GM12878 (cell line): Measurements from ENCODE around the gene TBL3. TPM values are rescaled to one million over a fixed set of nuclear protein-coding genes. Genes with fewer than 3 reads are reported as not detected.
A peak's percentile ranks its signal among the peaks of the same experiment; 100 is the strongest.

Experiments
- CBX5 ChIP-seq: sonication (generic); IDR thresholded peaks from 2 replicates; pipeline ENCODE4 v1.6.1; 2016; ENCODE audit warnings: low read depth, moderate library complexity, mild to moderate bottlenecking, inconsistent platforms
- EP300 ChIP-seq, 2 experiments: fragments of 150-350 bp in 1 of 2; IDR thresholded peaks; 2 replicates each; pipeline ENCODE4 v1.6.1; 2011 to 2012; ENCODE audit warnings: low read depth in 2 of 2, low read length in 2 of 2, borderline replicate concordance in 1 of 2, improper control_type of control experiment in 1 of 2, inconsistent platforms in 1 of 2; ENCODE audit not compliant: control insufficient read depth in 1 of 2
- ESRRA ChIP-seq: IDR thresholded peaks from 2 replicates; pipeline ENCODE4 v1.6.1; 2012; ENCODE audit warnings: mild to moderate bottlenecking, low read length, improper control_type of control experiment
- ETV6 ChIP-seq, 2 experiments: fragments of 450-650 bp in 1 of 2; IDR thresholded peaks in 1 of 2; conservative IDR thresholded peaks in 1 of 2; 2 replicates each; pipeline ENCODE4 v1.6.1; 2014; ENCODE audit warnings: antibody characterized with exemption in 1 of 2, borderline replicate concordance in 1 of 2, low read depth in 1 of 2, mild to moderate bottlenecking in 1 of 2, moderate library complexity in 1 of 2
- IKZF1 ChIP-seq: fragments of 450-650 bp; conservative IDR thresholded peaks from 2 replicates; pipeline ENCODE4 v1.6.1; 2017; ENCODE audit warnings: antibody characterized with exemption, mild to moderate bottlenecking
- IRF4 ChIP-seq: IDR thresholded peaks from 2 replicates; pipeline ENCODE4 v1.6.1; 2011; ENCODE audit warnings: low read depth, low read length
- IRF5 ChIP-seq: fragments of 450-650 bp; IDR thresholded peaks from 2 replicates; pipeline ENCODE4 v1.6.1; 2017; ENCODE audit warnings: borderline replicate concordance
- KAT2A ChIP-seq: conservative IDR thresholded peaks from 2 replicates; pipeline ENCODE4 v1.6.1; 2011; ENCODE audit warnings: low read depth, low read length; ENCODE audit not compliant: control insufficient read depth
- KLF5 ChIP-seq: fragments of 450-650 bp; IDR thresholded peaks from 2 replicates; pipeline ENCODE4 v1.6.1; 2014; ENCODE audit warnings: mild to moderate bottlenecking; ENCODE audit not compliant: partially characterized antibody
- PAX8 ChIP-seq: fragments of 450-650 bp; IDR thresholded peaks from 2 replicates; pipeline ENCODE4 v1.6.1; 2017; ENCODE audit warnings: mild to moderate bottlenecking, moderate library complexity
- PML ChIP-seq: IDR thresholded peaks from 2 replicates; pipeline ENCODE4 v1.6.1; 2012; ENCODE audit warnings: low read length, inconsistent platforms
- RAD51 ChIP-seq: fragments of 450-650 bp; IDR thresholded peaks from 2 replicates; pipeline ENCODE4 v1.6.1; 2016; ENCODE audit warnings: moderate library complexity, mild to moderate bottlenecking, inconsistent platforms
- RELA ChIP-seq: fragments of 450-650 bp; IDR thresholded peaks from 2 replicates; pipeline ENCODE4 v1.8.0; 2014; ENCODE audit warnings: borderline replicate concordance; ENCODE audit not compliant: partially characterized antibody
- SIX5 ChIP-seq: IDR thresholded peaks from 2 replicates; pipeline ENCODE4 v1.6.1; 2011; ENCODE audit warnings: mild to moderate bottlenecking, low read depth, low read length, moderate library complexity; ENCODE audit not compliant: severe bottlenecking
- SP1 ChIP-seq: IDR thresholded peaks from one replicate; pipeline ENCODE4 v1.6.1; 2011; ENCODE audit warnings: low read depth, low read length
- STAT1 ChIP-seq: fragments of 450-650 bp; conservative IDR thresholded peaks from 2 replicates; pipeline ENCODE4 v1.6.1; 2014; ENCODE audit warnings: antibody characterized with exemption, mild to moderate bottlenecking
- STAT3 ChIP-seq: IDR thresholded peaks from 2 replicates; pipeline ENCODE4 v1.6.1; 2011; ENCODE audit warnings: low read depth, low read length, improper control_type of control experiment
- YBX1 ChIP-seq: fragments of 450-650 bp; IDR thresholded peaks from 2 replicates; pipeline ENCODE4 v1.6.1; 2016; ENCODE audit warnings: antibody characterized with exemption
- ZNF24 ChIP-seq: fragments of 450-650 bp; IDR thresholded peaks from 2 replicates; pipeline ENCODE4 v1.6.1; 2017; ENCODE audit warnings: antibody characterized with exemption, mild to moderate bottlenecking
- polyA plus RNA-seq, 11 experiments: library from polyadenylated mRNA; depleted of rRNA in 4 of 11; unstranded in 6 of 11; stranded (reverse) in 5 of 11; fragments of >200 nt; fragmentation: Nextera tagmentation in 4 of 11; fragmentation: Illumina TruSeq in 1 of 11; extraction: Ambion mirVana in 4 of 11; extraction: Trizol in 1 of 11; gene quantifications; 1 replicate in 1 of 11; 2 replicates in 10 of 11; pipeline versions ENCODE4 v1.2.1 to v1.2.3, GENCODE V29; 2011 to 2016; ENCODE audit warnings: inconsistent platforms in 2 of 11, missing spikeins in 2 of 11, low read depth in 1 of 11
- total RNA-seq, 4 experiments: library from RNA; depleted of rRNA in 3 of 4; stranded (reverse); fragments of >200 nt in 3 of 4; fragmentation: Illumina TruSeq in 1 of 4; extraction: Trizol in 1 of 4; gene quantifications; 2 replicates each; pipeline versions ENCODE4 v1.2.1 to v1.2.3, GENCODE V29; 2013 to 2021
- TF ChIP-seq, protein P1 (sequence below): fragments of 450-650 bp; IDR thresholded peaks from 2 replicates; pipeline ENCODE4 v1.6.1; 2014; ENCODE audit warnings: mild to moderate bottlenecking
- TF ChIP-seq, protein P2 (sequence below): fragments of 450-650 bp; IDR thresholded peaks from 2 replicates; pipeline ENCODE4 v1.6.1; 2017; ENCODE audit warnings: low read depth, mild to moderate bottlenecking, moderate library complexity
- TF ChIP-seq, protein P3 (sequence below): fragments of 150-350 bp; IDR thresholded peaks from 2 replicates; pipeline ENCODE4 v1.6.1; 2014; ENCODE audit warnings: mild to moderate bottlenecking, low read depth, low read length
- TF ChIP-seq, protein P4 (sequence below), 3 experiments: IDR thresholded peaks in 2 of 3; conservative IDR thresholded peaks in 1 of 3; 2 replicates each; pipeline ENCODE4 v1.5.1; 2011; ENCODE audit warnings: low read depth in 3 of 3, low read length in 3 of 3, mild to moderate bottlenecking in 3 of 3, control low read depth in 2 of 3, moderate library complexity in 2 of 3, inconsistent platforms in 1 of 3, mixed read lengths in 1 of 3; ENCODE audit not compliant: control insufficient read depth in 2 of 3, insufficient read depth in 1 of 3; ENCODE audit errors: extremely low read depth in 1 of 3

Gene TBL3
- total and polyA plus RNA-seq, 10 of the 15 experiments (the other 5 are each of a cell fraction or from before 2014, with no cell fraction given): 1.2 to 101 (median 34.2) TPM

GRCh38 chr16:1983544-1984346 lies 11.9 kb downstream of the TBL3 start, which contains the start of gene GFER (continued):
- TF ChIP-seq, protein P1, sequence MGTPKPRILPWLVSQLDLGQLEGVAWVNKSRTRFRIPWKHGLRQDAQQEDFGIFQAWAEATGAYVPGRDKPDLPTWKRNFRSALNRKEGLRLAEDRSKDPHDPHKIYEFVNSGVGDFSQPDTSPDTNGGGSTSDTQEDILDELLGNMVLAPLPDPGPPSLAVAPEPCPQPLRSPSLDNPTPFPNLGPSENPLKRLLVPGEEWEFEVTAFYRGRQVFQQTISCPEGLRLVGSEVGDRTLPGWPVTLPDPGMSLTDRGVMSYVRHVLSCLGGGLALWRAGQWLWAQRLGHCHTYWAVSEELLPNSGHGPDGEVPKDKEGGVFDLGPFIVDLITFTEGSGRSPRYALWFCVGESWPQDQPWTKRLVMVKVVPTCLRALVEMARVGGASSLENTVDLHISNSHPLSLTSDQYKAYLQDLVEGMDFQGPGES: no peak
- TF ChIP-seq STAT3 (no peak), RAD51 (no peak), YBX1 (no peak), IRF4 (no peak), KAT2A (no peak), CBX5 (no peak), SIX5 (no peak), STAT1 (no peak), EP300 (IDR thresholded peaks at IDR 0.05; ENCODE audit: borderline replicate concordance in 1 of 2, control insufficient read depth in 1 of 2, low read depth in 2 of 2, low read length in 2 of 2) (no peak), RELA (peak; percentile 46), SP1 (no peak), ESRRA (peak; percentile 68; the same call in 1 of the 2 replicates), IRF5 (no peak), PML (no peak), KLF5 (no peak), ZNF24 (peak; percentile 67), IKZF1 (peak; percentile 77), ETV6 (conservative IDR thresholded peaks at IDR 0.05 in 1 of 2, IDR thresholded peaks at IDR 0.05 in 1 of 2; ENCODE audit: borderline replicate concordance in 1 of 2, low read depth in 1 of 2) (no peak), PAX8 (no peak)
- TF ChIP-seq, protein P2, sequence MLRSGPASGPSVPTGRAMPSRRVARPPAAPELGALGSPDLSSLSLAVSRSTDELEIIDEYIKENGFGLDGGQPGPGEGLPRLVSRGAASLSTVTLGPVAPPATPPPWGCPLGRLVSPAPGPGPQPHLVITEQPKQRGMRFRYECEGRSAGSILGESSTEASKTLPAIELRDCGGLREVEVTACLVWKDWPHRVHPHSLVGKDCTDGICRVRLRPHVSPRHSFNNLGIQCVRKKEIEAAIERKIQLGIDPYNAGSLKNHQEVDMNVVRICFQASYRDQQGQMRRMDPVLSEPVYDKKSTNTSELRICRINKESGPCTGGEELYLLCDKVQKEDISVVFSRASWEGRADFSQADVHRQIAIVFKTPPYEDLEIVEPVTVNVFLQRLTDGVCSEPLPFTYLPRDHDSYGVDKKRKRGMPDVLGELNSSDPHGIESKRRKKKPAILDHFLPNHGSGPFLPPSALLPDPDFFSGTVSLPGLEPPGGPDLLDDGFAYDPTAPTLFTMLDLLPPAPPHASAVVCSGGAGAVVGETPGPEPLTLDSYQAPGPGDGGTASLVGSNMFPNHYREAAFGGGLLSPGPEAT: no peak
- TF ChIP-seq, protein P3, sequence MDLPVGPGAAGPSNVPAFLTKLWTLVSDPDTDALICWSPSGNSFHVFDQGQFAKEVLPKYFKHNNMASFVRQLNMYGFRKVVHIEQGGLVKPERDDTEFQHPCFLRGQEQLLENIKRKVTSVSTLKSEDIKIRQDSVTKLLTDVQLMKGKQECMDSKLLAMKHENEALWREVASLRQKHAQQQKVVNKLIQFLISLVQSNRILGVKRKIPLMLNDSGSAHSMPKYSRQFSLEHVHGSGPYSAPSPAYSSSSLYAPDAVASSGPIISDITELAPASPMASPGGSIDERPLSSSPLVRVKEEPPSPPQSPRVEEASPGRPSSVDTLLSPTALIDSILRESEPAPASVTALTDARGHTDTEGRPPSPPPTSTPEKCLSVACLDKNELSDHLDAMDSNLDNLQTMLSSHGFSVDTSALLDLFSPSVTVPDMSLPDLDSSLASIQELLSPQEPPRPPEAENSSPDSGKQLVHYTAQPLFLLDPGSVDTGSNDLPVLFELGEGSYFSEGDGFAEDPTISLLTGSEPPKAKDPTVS: no peak
- TF ChIP-seq, protein P4, sequence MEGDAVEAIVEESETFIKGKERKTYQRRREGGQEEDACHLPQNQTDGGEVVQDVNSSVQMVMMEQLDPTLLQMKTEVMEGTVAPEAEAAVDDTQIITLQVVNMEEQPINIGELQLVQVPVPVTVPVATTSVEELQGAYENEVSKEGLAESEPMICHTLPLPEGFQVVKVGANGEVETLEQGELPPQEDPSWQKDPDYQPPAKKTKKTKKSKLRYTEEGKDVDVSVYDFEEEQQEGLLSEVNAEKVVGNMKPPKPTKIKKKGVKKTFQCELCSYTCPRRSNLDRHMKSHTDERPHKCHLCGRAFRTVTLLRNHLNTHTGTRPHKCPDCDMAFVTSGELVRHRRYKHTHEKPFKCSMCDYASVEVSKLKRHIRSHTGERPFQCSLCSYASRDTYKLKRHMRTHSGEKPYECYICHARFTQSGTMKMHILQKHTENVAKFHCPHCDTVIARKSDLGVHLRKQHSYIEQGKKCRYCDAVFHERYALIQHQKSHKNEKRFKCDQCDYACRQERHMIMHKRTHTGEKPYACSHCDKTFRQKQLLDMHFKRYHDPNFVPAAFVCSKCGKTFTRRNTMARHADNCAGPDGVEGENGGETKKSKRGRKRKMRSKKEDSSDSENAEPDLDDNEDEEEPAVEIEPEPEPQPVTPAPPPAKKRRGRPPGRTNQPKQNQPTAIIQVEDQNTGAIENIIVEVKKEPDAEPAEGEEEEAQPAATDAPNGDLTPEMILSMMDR (IDR thresholded peaks at IDR 0.05 in 2 of 3, conservative IDR thresholded peaks at IDR 0.05 in 1 of 3; ENCODE audit: control insufficient read depth in 2 of 3, extremely low read depth in 1 of 3, insufficient read depth in 1 of 3, low read depth in 3 of 3, low read length in 3 of 3): peak in 2 of 3 experiments; percentile 48 to 53; a peak in 3 of 6 replicates
